Astrocyte of the cerebellum (primary cell): Measurements from ENCODE around the gene PHACTR2.

ENCODE experiments used
- DNase-seq: peaks from one replicate; pipeline ENCODE4 v3.0.0-alpha.2; 2011; ENCODE audit warnings: low read depth
- H3K4me3 ChIP-seq: 2 replicates; pipeline ENCODE4 v1.5.1; 2011; ENCODE audit warnings: mild to moderate bottlenecking, low read depth, low read length, moderate library complexity
- in situ Hi-C: cut with HindIII; loops from 2 replicates; pipeline ENCODE4 v1.10.0; 2017; ENCODE audit warnings: low sequenced_read_pairs
- TF ChIP-seq, protein P1 (sequence below): IDR thresholded peaks from 2 replicates; pipeline ENCODE4 v1.5.1; 2012; ENCODE audit warnings: low read length, low read depth, moderate library complexity, mild to moderate bottlenecking; ENCODE audit errors: missing control alignments

Gene PHACTR2

DNA sequence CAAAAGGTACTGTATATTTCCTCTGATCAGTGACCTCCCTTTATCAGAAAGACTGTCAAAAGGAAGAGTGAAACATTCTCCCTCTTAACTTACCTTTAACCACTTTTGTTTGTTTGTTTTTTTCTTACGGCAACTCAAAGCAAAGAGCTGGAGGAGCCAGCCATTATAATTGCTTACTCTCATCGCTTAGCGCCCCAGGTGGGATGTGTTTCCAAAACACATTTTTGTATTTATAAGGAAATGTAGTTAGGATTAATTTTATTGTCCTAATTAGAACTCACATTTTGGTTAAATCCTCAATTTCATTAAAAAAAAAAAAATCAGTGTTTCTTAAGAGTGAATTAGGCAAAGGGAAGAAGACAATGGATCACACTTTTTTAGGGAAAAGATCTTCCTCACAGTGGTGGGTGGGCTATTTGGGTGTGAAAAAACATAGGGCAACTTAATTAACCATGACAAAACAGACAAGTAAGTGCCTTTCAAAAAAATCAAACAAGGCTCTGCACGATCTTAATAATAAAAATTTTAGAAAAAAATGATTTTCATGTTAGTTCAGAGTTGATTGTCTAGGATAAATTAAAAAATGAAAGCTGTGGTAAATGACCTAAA is 1.2 kb upstream of the PHACTR2 start:
- TF ChIP-seq, protein P1, sequence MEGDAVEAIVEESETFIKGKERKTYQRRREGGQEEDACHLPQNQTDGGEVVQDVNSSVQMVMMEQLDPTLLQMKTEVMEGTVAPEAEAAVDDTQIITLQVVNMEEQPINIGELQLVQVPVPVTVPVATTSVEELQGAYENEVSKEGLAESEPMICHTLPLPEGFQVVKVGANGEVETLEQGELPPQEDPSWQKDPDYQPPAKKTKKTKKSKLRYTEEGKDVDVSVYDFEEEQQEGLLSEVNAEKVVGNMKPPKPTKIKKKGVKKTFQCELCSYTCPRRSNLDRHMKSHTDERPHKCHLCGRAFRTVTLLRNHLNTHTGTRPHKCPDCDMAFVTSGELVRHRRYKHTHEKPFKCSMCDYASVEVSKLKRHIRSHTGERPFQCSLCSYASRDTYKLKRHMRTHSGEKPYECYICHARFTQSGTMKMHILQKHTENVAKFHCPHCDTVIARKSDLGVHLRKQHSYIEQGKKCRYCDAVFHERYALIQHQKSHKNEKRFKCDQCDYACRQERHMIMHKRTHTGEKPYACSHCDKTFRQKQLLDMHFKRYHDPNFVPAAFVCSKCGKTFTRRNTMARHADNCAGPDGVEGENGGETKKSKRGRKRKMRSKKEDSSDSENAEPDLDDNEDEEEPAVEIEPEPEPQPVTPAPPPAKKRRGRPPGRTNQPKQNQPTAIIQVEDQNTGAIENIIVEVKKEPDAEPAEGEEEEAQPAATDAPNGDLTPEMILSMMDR = no peak
- H3K4me3 ChIP-seq = no peak overlapping the region

DNA sequence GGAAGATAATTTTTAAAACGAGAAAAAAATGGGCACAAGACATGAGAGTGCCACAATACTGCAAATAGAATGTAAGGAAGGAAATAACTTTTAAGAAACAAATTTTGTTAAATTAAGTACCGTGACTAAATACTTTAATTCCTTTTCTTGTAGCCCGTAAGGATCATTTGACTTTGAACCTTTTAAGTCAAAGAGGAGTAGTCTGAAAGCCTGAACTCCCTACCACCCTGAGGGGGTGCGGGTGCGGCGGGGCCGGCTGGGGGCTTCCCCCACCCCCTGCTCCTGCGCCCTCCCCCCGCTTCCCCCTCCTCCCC is 231 bp upstream of the PHACTR2 start:
- in situ Hi-C loops = no loop called here
- DNase-seq = no peak
- peak overlapping the region; percentile 66 for H3K4me3 ChIP-seq
- TF ChIP-seq, protein P1 = no peak

More for the DNA sequence above, 1.2 kb upstream of the PHACTR2 start:
- in situ Hi-C loops = no loop called here
- DNase-seq = no peak

DNA sequence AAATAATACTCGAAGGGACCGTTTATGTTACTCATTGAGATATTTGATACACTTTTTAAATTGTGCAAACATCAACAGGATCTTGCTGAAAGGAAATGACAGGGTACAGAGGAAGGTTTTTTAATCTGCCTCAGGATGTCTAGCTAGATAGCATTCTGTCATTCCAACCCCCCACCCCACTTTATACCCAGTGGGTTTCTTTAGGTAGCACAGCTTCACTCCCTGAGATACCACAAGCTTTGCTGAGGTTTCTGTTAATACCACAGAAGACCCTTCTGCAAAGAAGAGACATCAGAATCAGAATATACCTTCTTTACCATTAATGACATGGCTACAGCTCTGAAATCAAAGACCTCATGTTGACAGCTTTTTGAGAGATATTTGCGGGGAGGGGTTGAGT is 1.3 kb downstream of the PHACTR2 start:
- TF ChIP-seq, protein P1 = no peak
- DNase-seq = no peak
- in situ Hi-C loops = no loop called here
- H3K4me3 ChIP-seq = peak overlapping the region; percentile 66

DNA sequence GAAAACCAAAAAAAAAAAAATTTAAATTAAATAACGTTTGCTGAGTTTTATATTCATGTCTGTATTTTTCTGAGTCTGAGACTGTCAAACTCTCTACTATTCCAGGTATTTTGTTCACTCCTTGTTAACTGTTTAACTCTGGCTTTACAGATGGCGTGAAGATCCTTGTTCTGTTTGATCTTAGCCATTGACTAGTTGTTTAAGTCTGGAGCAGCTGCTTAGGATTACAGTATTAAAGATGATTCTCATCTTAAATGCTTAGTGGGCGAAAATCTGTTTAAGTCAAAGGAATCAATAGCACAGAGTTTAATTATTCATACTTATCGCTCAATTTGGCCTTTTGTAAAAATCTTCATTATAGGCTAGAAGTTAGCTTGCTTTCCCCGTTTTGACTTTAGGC is 2.4 kb downstream of the PHACTR2 start:
- TF ChIP-seq, protein P1 = no peak
- DNase-seq = no peak
- H3K4me3 ChIP-seq = no peak overlapping the region
- in situ Hi-C loops = no loop called here

DNA sequence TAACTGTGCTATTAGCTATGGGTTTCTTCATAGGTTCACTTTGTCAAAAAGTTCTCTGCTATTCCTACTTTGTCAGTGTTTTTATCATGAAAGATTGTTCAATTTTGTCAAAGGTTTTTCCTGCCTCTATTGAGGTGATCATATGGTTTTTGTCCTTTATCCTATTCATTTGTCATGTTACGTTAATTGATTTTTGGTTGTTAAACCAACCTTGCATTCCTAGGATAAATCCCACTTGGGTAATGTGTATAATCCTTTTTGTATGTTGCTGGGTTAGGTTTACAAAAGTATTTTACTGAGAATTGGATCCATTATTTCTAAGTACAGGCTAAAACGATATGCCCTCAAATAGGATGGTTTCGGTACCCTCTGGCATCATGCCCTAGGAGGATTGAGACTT is 5.0 kb downstream of the PHACTR2 start:
- no peak overlapping the region for H3K4me3 ChIP-seq
- TF ChIP-seq, protein P1 = no peak
- DNase-seq = no peak
- in situ Hi-C loops = no loop called here

DNA sequence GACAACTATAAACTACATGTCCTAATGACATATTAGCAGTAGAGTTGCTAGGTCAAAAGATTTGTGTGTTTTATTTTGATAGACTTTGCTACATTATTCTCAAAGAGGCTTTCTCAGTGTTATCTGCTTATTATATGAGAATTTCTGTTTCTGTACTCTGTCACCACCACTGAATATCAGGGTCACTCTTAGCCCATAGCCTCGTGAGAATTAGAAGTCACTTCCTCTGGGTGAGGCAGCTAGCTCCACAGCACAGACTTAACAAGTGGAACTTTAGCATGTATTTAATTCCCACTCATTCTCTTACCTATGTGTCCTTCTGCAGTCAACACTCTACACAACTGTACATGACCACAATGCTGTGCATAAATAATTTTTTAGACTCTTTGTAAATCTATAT is 6.7 kb downstream of the PHACTR2 start:
- TF ChIP-seq, protein P1 = no peak
- in situ Hi-C loops = no loop called here
- H3K4me3 ChIP-seq = no peak overlapping the region
- no peak for DNase-seq

DNA sequence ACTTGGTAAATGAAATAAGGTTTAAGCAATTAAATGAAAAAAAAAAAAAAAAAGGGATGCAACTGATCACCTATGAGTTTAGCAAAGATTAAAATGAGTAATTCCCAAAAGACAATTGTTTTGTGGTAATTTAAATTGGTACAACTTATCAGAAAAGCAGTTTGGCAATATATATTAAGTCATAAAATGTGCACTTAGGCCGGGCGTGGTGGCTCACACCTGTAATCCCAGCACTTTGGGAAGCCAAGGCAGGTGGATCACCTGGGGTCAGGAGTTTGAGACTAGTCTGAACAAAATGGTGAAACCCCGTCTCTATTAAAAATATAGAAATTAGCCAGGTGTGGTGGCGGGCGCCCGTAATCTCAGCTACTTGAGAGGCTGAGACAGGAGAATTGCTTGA is 7.9 kb downstream of the PHACTR2 start:
- DNase-seq = no peak
- in situ Hi-C loops = no loop called here
- TF ChIP-seq, protein P1 = no peak
- H3K4me3 ChIP-seq = no peak overlapping the region
